GM23338 (cell line): ENCODE results near the gene PTGS1.

Experiments used
- EZH2phosphoT487 ChIP-seq: fragments of 200-600 bp; sonication (generic); IDR thresholded peaks from one replicate; pipeline ENCODE4 v1.8.1; 2018; ENCODE audit warnings: antibody characterized with exemption; ENCODE audit not compliant: unreplicated experiment
- POLR2AphosphoS5 ChIP-seq: IDR thresholded peaks from 2 replicates; pipeline ENCODE4 v1.6.1; 2016; ENCODE audit warnings: antibody characterized with exemption, low read depth
- STAT1 ChIP-seq: IDR thresholded peaks from one replicate; pipeline ENCODE4 v1.6.1; 2016; ENCODE audit warnings: antibody characterized with exemption; ENCODE audit not compliant: unreplicated experiment
- TF ChIP-seq, protein P1 (sequence below), 2 experiments: fragments of 200-600 bp in 1 of 2; sonication (generic) in 1 of 2; conservative IDR thresholded peaks; 2 replicates each; pipeline versions ENCODE4 v1.5.1 to v1.6.1; 2016 to 2017; ENCODE audit warnings: antibody characterized with exemption in 2 of 2, low read depth in 2 of 2, mild to moderate bottlenecking in 2 of 2, moderate library complexity in 1 of 2
- TF ChIP-seq, protein P2 (sequence below): IDR thresholded peaks from one replicate; pipeline ENCODE4 v1.6.1; 2018; ENCODE audit warnings: antibody characterized with exemption; ENCODE audit not compliant: unreplicated experiment

DNA sequence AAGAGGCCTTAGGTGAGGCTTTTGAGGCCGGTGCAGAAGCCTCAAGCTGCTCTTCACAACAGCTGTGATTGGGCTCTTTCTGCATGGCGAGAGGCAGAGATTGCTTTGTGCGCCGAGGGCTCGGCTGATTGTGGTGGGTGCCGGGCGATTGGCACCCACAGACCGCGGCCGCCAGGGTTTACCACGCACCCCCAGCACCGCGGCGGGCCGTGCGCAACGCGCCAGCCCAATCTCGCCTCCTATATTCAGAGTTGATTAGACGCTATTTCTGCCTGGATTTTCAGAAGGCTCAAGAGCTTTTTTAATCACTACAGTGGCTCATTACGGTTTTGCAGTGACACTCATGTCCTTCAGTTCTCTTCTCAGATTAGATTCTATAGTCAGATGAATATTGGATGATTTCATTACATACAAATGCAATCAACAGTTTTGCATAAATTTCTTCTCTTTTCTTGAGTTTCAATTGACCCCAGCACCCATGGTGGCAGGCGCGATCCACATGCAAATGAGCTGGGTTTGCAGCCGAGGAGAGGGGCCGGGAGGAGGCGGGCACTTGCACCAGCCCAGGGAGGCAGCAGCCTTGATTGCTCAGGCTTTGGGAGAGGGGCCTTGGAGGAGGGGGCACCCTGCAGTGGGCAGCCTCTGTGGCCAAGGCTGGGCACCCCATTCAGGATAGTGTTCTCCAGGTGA, 33.8 kb upstream of the PTGS1 start:
- TF ChIP-seq POLR2AphosphoS5 = no peak
- TF ChIP-seq EZH2phosphoT487 = no peak
- TF ChIP-seq, protein P1, sequence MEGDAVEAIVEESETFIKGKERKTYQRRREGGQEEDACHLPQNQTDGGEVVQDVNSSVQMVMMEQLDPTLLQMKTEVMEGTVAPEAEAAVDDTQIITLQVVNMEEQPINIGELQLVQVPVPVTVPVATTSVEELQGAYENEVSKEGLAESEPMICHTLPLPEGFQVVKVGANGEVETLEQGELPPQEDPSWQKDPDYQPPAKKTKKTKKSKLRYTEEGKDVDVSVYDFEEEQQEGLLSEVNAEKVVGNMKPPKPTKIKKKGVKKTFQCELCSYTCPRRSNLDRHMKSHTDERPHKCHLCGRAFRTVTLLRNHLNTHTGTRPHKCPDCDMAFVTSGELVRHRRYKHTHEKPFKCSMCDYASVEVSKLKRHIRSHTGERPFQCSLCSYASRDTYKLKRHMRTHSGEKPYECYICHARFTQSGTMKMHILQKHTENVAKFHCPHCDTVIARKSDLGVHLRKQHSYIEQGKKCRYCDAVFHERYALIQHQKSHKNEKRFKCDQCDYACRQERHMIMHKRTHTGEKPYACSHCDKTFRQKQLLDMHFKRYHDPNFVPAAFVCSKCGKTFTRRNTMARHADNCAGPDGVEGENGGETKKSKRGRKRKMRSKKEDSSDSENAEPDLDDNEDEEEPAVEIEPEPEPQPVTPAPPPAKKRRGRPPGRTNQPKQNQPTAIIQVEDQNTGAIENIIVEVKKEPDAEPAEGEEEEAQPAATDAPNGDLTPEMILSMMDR (conservative IDR thresholded peaks at IDR 0.05; ENCODE audit: low read depth in 2 of 2) = no peak
- TF ChIP-seq STAT1 = no peak
- TF ChIP-seq, protein P2, sequence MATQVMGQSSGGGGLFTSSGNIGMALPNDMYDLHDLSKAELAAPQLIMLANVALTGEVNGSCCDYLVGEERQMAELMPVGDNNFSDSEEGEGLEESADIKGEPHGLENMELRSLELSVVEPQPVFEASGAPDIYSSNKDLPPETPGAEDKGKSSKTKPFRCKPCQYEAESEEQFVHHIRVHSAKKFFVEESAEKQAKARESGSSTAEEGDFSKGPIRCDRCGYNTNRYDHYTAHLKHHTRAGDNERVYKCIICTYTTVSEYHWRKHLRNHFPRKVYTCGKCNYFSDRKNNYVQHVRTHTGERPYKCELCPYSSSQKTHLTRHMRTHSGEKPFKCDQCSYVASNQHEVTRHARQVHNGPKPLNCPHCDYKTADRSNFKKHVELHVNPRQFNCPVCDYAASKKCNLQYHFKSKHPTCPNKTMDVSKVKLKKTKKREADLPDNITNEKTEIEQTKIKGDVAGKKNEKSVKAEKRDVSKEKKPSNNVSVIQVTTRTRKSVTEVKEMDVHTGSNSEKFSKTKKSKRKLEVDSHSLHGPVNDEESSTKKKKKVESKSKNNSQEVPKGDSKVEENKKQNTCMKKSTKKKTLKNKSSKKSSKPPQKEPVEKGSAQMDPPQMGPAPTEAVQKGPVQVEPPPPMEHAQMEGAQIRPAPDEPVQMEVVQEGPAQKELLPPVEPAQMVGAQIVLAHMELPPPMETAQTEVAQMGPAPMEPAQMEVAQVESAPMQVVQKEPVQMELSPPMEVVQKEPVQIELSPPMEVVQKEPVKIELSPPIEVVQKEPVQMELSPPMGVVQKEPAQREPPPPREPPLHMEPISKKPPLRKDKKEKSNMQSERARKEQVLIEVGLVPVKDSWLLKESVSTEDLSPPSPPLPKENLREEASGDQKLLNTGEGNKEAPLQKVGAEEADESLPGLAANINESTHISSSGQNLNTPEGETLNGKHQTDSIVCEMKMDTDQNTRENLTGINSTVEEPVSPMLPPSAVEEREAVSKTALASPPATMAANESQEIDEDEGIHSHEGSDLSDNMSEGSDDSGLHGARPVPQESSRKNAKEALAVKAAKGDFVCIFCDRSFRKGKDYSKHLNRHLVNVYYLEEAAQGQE = no peak
